ENCODE measurements around the gene GOSR2.
"Not testable (repeated sequence)": the region's sequence is repeated elsewhere in the genome, so short reads cannot be mapped to it uniquely, and the experiment has no call there.

GOSR2 gene

GRCh38 chr17:46964315-46965265 is 41.6 kb downstream of the GOSR2 start:
- no peak for DNase-seq (ENCODE audit: low spot score)

- DNase-seq (ENCODE audit: low spot score): no peak
Measured at GRCh38 chr17:46968224-46968834, 45.4 kb downstream of the GOSR2 start.

GRCh38 chr17:46968896-46969295 is 45.9 kb downstream of the GOSR2 start:
- no peak for DNase-seq (ENCODE audit: low spot score)

- DNase-seq (ENCODE audit: low spot score): no peak
Measured at GRCh38 chr17:46971647-46972300, 48.8 kb downstream of the GOSR2 start.

GRCh38 chr17:46972346-46972745 is 49.4 kb downstream of the GOSR2 start:
- no peak for DNase-seq (ENCODE audit: low spot score)

GRCh38 chr17:46974086-46974485 is 51.1 kb downstream of the GOSR2 start:
- DNase-seq (ENCODE audit: low spot score): no peak

- DNase-seq (ENCODE audit: low spot score): no peak
Measured at GRCh38 chr17:46975287-46975686, 52.3 kb downstream of the GOSR2 start.

- no peak for DNase-seq (ENCODE audit: low spot score)
Measured at GRCh38 chr17:46976626-46977270, 53.8 kb downstream of the GOSR2 start.

- DNase-seq (ENCODE audit: low spot score): no peak
Measured at GRCh38 chr17:46977348-46977747, 54.4 kb downstream of the GOSR2 start.

- DNase-seq (ENCODE audit: low spot score): no peak
Measured at GRCh38 chr17:46977750-46978488, 55.0 kb downstream of the GOSR2 start.

- peak; percentile 20 for DNase-seq (ENCODE audit: low spot score)
Measured at GRCh38 chr17:46978489-46979146, 55.7 kb downstream of the GOSR2 start.

- peak; percentile 70 for DNase-seq (ENCODE audit: low spot score)
Measured at GRCh38 chr17:46979147-46979863, 56.3 kb downstream of the GOSR2 start, which contains the start of gene RPRML. Gene RPRML (minus strand): TSS chr17:46979253. CDS start chr17:46979007, 246 bp downstream.

- no peak for DNase-seq (ENCODE audit: low spot score)
Measured at GRCh38 chr17:46982577-46982976, 59.6 kb downstream of the GOSR2 start.

- DNase-seq (ENCODE audit: low spot score): no peak
Measured at GRCh38 chr17:46983782-46984181, 60.8 kb downstream of the GOSR2 start.

- no peak for DNase-seq (ENCODE audit: low spot score)
Measured at GRCh38 chr17:46984341-46984740, 61.4 kb downstream of the GOSR2 start.

GRCh38 chr17:46984892-46985291 is 61.9 kb downstream of the GOSR2 start:
- no peak for DNase-seq (ENCODE audit: low spot score)

GRCh38 chr17:46986366-46986765 is 63.4 kb downstream of the GOSR2 start:
- no peak for DNase-seq (ENCODE audit: low spot score)

GRCh38 chr17:46987927-46988326 is 65.0 kb downstream of the GOSR2 start:
- DNase-seq (ENCODE audit: low spot score): not testable (repeated sequence)

GRCh38 chr17:46989637-46990431 is 66.9 kb downstream of the GOSR2 start:
- DNase-seq (ENCODE audit: low spot score): no peak
